ENCODE measurements around the gene ANK2. TPM values are rescaled to one million over a fixed set of nuclear protein-coding genes. Genes with fewer than 3 reads are reported as not detected.

Gene ANK2
- total and polyA plus RNA-seq, 2 experiments from 2014 or later, result 7.7 to 40.4 TPM

- TF ChIP-seq ZNF462 (CRISPR knock-in tag; IDR thresholded peaks at IDR 0.05), result no peak
- no peak for TF ChIP-seq EZH2phosphoT487 (IDR thresholded peaks at IDR 0.05; ENCODE audit: unreplicated experiment)
- no peak for TF ChIP-seq CREB1 (CRISPR knock-in tag; IDR thresholded peaks at IDR 0.05; ENCODE audit: low read depth)
These were observed 300.0 kb downstream of the ANK2 start (continued) for GRCh38 chr4:113349430-113349829.

GRCh38 chr4:113350576-113350975 lies 301.1 kb downstream of the ANK2 start:
- no peaks in the 10 kb centered on the region for H4K20me1 ChIP-seq (replicated peaks; ENCODE audit: insufficient read depth)
- H3K27me3 Mint-ChIP-seq (ENCODE audit: insufficient read depth, low read depth, poor library complexity), result peaks cover 4% of the 10 kb centered on the region
- peaks cover 4% of the 10 kb centered on the region; the same call in 1 of the 2 replicates for H3K9me2 ChIP-seq (ENCODE audit: insufficient read depth)
- H3K36me3 ChIP-seq (ENCODE audit: insufficient read depth), result no peaks in the 10 kb centered on the region
- no peaks in the 10 kb centered on the region; the same call in 2 of the 3 replicates for H3K9me3 Mint-ChIP-seq
- ATAC-seq (no peak), DNase-seq (ENCODE audit: low spot score) (no peak)
- no peaks in the 10 kb centered on the region for H3F3A ChIP-seq (replicated peaks; ENCODE audit: low read depth)
- no peak overlapping the region for H3K4me3 Mint-ChIP-seq
- no peak overlapping the region for H3K4me3 ChIP-seq
- H3K4me2 ChIP-seq, result no peak overlapping the region
- no peak overlapping the region for H2AFZ ChIP-seq
- no peaks in the 10 kb centered on the region for H3K27me3 ChIP-seq (ENCODE audit: insufficient read depth)
- no peaks in the 10 kb centered on the region for H3K4me1 Mint-ChIP-seq
- H3K36me3 Mint-ChIP-seq (ENCODE audit: low read depth), result peaks cover 31% of the 10 kb centered on the region
- no peak overlapping the region for H3K27ac ChIP-seq (ENCODE audit: low read depth)
- H3K27ac Mint-ChIP-seq, result peak overlapping the region; percentile 21; the same call in 1 of the 2 replicates
- no peaks in the 10 kb centered on the region for H3K4me1 ChIP-seq (ENCODE audit: insufficient read depth)
- H3K79me2 ChIP-seq (replicated peaks; ENCODE audit: insufficient read depth), result no peaks in the 10 kb centered on the region
- TF ChIP-seq CREB1 (CRISPR knock-in tag; IDR thresholded peaks at IDR 0.05; ENCODE audit: low read depth) (no peak), JUNB (IDR thresholded peaks at IDR 0.05; ENCODE audit: unreplicated experiment) (no peak), REST (IDR thresholded peaks at IDR 0.05; ENCODE audit: unreplicated experiment) (no peak), ZNF331 (CRISPR knock-in tag; IDR thresholded peaks at IDR 0.05; ENCODE audit: low read depth) (no peak), ETS1 (IDR thresholded peaks at IDR 0.05) (no peak), NANOG (IDR thresholded peaks at IDR 0.05; ENCODE audit: borderline replicate concordance) (no peak), POLR2AphosphoS5 (IDR thresholded peaks at IDR 0.05; ENCODE audit: low read depth) (no peak), ZNF114 (CRISPR knock-in tag; IDR thresholded peaks at IDR 0.05) (no peak)
